HG03060 (cell line): ENCODE data around the gene CALB2.
A peak's percentile ranks its signal among the peaks of the same experiment; 100 is the strongest.

ENCODE experiments used
- ATAC-seq: cut with Tn5 transposase; IDR thresholded peaks from one replicate; pipeline ENCODE4 v1.9.1; 2021; ENCODE audit warnings: low read depth, moderate number of reproducible peaks; ENCODE audit not compliant: unreplicated experiment

Gene CALB2

GRCh38 chr16:71424626-71425025 is 66.1 kb downstream of the CALB2 start:
- no peak for ATAC-seq

GRCh38 chr16:71425746-71426068 is 67.2 kb downstream of the CALB2 start:
- no peak for ATAC-seq

GRCh38 chr16:71426069-71426879 is 67.8 kb downstream of the CALB2 start:
- peak; percentile 73 for ATAC-seq

- ATAC-seq: no peak
Observed at GRCh38 chr16:71426880-71427615, 68.5 kb downstream of the CALB2 start.

- ATAC-seq: no peak
Observed at GRCh38 chr16:71428385-71428784, 69.9 kb downstream of the CALB2 start.

- ATAC-seq: no peak
Observed at GRCh38 chr16:71428883-71429282, 70.4 kb downstream of the CALB2 start.

GRCh38 chr16:71429581-71429980 is 71.1 kb downstream of the CALB2 start:
- ATAC-seq: no peak

- no peak for ATAC-seq
Observed at GRCh38 chr16:71430744-71431143, 72.2 kb downstream of the CALB2 start.

- no peak for ATAC-seq
Observed at GRCh38 chr16:71431176-71431575, 72.7 kb downstream of the CALB2 start.

GRCh38 chr16:71431991-71432390 is 73.5 kb downstream of the CALB2 start:
- no peak for ATAC-seq

- ATAC-seq: no peak
Observed at GRCh38 chr16:71432906-71433305, 74.4 kb downstream of the CALB2 start.

- ATAC-seq: no peak
Observed at GRCh38 chr16:71436473-71436872, 78.0 kb downstream of the CALB2 start.

GRCh38 chr16:71439523-71439922 is 81.0 kb downstream of the CALB2 start:
- ATAC-seq: no peak
